GM18870 (cell line): ENCODE results near the gene FHOD1.
A peak's percentile ranks its signal among the peaks of the same experiment; 100 is the strongest.

Experiments
- ATAC-seq: cut with Tn5 transposase; IDR thresholded peaks from one replicate; pipeline ENCODE4 v1.9.1; 2021; ENCODE audit warnings: moderate library complexity; ENCODE audit not compliant: unreplicated experiment

The FHOD1 gene

DNA sequence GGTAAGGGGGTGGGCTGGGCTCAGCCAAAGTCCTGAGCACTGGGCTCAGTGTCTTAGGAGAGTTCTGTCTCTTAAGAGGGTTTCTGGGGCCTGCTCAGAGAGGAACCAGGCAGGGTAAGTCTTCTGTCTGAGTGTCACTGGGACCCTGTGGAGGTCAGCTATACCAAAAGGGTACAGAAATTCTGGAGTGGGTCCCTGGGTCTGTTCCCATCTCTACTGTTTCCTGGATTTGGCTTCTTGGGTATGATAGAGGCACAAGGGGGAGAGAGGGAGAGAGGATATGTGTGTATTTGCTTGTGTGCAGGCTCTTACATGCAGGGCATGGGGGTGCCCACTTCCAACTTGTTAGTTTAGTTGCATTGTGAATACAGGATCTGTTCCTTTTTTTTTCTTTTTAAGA lies 53.7 kb downstream of the FHOD1 start:
- ATAC-seq = no peak

GRCh38 chr16:67192781-67193361 lies 54.4 kb downstream of the FHOD1 start:
- no peak for ATAC-seq

DNA sequence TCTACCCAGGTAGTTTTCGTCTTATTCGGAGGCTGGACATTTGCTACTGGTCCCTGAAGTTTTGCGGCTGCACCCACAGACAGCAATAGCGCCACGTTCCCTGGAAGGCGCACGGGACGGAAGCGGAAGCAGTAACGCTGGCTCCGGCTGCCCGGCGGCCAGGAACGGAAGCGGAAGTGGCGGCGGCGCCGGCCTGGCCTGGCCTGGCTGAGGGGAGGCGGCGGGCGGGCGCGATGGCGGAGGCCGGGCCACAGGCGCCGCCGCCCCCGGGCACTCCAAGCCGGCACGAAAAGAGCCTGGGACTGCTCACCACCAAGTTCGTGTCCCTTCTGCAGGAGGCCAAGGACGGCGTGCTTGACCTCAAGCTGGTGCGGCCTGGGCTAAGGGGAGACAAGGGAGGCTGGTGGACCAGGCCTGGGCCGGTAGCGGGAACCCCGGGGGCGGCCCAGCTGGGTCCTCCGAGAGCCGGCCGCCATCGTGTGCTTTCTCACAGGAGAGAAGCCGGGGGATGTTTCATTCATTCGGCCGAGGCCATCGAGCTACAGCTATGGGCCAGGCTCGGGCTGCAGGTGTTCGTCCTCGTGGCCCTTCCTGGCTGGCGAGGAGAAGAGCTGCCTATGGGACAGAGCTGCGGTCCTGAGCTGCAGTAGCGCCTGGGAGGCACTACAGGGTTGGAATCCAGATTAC lies 55.1 kb downstream of the FHOD1 start, which contains the start of gene E2F4:
Gene E2F4 (plus strand): TSS at position 161 of the 687 bp plus-strand sequence. CDS start 73 bp downstream, at position 234.
- peak; percentile 54 for ATAC-seq

DNA sequence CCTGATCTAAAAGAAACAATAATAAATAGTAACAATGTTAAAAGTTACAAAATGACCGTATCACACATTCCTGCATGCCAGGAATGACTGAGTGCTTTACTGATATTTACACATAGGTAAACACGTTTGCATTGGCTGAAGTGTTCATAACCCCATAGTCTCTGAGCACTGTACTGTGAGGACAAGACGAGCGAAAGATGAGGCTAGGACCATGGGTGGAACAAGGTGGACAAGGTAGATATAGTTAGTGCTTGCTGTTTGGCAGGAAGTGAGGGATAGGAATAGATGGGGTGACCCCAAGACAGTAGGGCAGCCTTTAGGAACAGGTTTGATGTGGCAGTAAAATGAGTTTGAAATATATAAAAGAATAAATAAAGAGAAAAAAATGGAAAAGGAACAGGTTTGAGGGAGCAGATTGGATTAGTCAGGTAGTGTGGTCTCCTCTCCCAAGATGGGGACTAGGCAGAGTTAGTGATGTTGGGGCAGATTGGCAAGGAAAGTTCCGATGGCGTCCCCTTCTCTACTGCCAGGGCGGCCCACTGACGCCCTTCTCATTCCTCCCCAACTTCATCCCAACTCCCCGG lies 55.8 kb downstream of the FHOD1 start:
- ATAC-seq = no peak

DNA sequence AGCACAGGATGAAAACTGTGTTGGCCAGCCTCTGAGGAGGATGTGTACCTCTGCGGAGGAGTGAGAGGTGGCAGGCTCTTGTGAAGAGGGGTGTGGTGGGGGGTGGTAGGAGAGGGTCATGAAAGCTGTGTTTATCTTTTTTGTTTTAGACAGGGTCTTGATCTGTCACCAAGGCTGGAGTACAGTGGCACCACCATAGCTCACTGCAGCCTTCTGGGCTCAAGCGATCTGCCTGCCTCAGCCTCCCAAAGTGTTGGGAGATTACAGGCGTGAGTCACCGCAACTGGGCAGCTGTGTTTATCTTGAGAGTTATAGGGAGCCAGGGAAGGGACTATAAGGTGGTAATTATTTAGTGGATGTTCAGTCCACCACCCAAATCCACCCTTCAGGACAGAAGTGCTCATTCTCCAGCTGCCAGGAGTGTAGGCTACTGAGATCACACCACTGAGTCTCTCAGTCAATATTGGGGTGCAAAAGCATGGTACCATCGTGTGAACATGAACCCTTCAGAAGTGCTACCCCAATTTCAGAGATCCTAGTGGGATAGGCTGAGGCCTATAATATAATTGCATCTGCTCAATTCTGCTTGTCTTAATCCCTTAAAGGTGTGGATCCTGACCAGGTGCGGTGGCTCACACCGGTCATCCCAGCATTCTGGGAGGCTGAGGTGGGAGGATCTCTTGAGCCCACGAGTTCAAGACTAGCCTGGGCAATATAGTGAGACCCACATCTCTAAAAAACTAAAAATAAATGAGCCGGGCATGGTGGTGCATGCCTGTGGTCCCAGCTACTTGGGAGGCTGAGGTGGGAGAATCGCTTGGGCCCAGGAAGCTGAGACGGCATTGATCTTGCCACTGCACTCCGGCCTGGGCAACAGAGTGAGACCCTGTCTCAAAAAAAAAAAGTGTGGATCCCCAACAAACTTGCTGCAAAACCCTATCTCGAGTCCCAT lies 56.6 kb downstream of the FHOD1 start:
- no peak for ATAC-seq

DNA sequence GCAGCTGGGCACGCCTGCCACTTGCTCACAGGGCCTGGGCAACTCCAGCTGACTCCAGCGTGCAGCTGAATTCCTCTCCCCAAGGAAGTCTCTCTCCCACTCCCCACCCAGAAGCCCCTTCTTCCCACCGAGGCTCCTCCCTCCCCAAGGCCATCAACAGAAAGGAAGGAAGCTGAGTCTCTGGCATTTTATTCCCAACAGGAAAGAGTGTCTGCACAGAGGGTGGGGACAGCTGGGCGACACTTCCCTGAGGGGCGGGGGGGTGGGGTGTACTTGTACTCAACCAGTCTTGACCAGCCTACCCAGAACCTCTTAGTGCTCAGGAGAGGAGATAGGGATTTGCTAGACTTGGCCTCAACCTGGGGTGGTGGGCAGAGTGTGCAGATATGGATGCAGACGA lies 57.2 kb downstream of the FHOD1 start, which contains the start of gene EXOC3L1:
Gene EXOC3L1 (minus strand): TSS at position 96 of the 400 bp plus-strand sequence. CDS start 460 bp downstream, outside the sequence.
- no peak for ATAC-seq

DNA sequence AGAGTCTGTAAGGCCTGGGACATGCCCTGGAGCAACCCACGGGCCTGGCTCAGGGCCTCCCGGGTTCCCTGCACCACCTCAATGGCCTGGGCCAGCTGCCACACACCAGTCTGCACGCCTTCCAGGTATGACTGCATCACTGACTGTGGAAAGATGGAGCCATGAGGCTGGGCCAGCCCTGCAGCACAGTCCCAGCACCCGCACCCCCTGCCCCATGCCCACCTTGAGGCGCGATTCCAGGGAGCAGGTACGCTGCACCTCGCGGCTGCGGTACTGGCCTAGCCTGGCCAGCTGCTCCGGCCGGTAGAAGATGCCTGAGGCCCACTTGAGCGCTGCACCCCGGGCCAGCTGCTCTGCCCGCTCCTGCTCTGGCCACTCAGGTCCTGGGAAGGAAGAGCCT lies 58.5 kb downstream of the FHOD1 start:
- no peak for ATAC-seq

DNA sequence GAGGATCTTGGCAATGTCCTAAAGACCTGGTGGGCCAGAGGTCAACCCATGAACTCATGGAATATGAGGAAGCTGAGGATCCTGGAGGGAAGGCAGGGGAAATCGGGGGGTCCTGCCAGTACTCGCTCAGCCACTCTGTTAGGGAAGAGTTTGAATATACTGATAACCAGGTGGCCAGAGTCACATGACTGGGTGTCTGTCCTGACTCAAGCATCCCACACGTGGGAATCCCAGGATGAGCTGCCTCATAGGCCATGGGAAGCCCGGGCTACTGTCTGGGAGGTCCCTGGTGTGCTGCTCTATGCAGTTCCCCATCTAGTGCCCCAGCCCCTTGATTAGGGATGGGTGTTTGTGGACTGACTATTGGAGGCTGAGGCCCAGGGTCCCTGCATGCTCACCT lies 59.0 kb downstream of the FHOD1 start:
- ATAC-seq = no peak

- no peak for ATAC-seq
Observed at GRCh38 chr16:67187175-67187890, 59.9 kb downstream of the FHOD1 start.

GRCh38 chr16:67186550-67186950 lies 60.7 kb downstream of the FHOD1 start:
- ATAC-seq = no peak

GRCh38 chr16:67185651-67186134 lies 61.6 kb downstream of the FHOD1 start:
- ATAC-seq = no peak

- ATAC-seq = no peak
Observed at GRCh38 chr16:67184995-67185650, 62.2 kb downstream of the FHOD1 start.

DNA sequence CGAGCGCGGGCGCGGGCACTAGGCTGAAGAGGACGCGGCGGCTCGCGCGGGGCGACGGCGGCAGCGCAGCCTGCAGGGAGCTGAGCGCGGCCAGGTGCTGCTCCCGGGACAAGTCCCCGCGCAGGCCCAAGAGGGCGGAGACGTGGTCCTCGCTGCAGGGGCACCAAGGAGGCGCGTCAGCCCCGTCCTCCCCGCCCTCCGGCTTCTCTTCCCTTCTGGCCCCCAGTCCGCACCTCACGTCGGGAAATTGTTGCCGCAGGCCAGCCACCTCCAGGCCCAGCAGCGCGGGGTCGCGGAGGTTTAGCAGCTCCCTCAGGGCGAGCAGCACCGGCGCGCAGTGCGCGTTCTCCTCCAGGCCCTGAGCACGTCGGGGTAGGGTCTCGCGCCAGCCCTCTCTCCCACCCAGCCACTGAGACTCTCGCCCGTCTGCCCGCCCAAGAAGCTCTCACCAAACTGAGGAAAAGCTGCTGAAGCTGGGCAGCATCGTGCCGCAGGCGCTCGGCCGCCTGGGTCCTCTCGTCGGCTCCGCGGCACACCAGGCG lies 62.8 kb downstream of the FHOD1 start:
- no peak for ATAC-seq

DNA sequence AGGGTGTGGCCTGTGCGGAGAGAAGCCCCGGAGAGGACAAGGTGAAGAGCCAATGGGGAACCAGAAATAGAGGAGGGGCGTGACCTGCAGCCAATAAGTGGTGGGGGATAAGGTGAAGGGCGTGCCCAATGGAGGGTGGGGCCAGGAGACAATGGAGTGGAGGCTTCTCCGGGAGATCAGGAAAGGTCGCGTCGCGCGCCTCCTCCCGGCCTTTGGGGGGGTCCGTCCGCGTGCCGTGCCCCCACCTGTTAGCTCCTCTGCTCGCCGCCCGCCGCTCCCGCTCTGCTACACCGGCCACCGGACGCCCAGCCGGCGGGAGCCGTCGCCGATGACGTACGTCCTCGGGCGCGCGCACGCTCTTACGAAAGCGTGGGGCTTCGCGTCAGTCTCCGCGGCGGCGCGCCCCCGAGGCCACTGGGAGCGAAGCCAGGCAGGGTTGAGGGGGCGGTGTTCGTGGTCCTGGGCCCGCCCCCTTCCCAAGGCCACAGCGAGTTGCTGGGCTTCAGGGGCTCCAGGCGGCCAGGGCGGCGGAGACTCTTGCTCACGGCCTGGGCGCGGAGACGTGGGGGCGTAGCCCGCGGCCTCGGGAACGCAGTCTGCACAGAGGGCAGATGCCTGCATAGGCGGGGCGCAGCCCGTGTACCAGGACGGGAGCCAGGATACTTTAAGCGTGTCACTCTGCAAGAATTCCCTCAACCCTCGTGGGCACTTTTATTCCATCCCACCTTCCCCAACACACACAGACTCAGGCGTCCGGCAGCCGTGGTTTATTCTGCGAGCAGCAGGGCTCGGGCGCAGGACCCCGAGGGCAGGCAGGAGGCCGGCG lies 63.4 kb downstream of the FHOD1 start, which contains the start of gene MATCAP1:
Gene MATCAP1 (minus strand): TSS at position 337 of the 826 bp plus-strand sequence. CDS start 3,353 bp downstream, outside the sequence.
- ATAC-seq = peak; percentile 93

- no peak for ATAC-seq
Observed at GRCh38 chr16:67183284-67183626, 64.0 kb downstream of the FHOD1 start.

- ATAC-seq = no peak
Observed at GRCh38 chr16:67182288-67182687, 65.0 kb downstream of the FHOD1 start.

GRCh38 chr16:67181346-67181745 lies 65.9 kb downstream of the FHOD1 start:
- no peak for ATAC-seq

DNA sequence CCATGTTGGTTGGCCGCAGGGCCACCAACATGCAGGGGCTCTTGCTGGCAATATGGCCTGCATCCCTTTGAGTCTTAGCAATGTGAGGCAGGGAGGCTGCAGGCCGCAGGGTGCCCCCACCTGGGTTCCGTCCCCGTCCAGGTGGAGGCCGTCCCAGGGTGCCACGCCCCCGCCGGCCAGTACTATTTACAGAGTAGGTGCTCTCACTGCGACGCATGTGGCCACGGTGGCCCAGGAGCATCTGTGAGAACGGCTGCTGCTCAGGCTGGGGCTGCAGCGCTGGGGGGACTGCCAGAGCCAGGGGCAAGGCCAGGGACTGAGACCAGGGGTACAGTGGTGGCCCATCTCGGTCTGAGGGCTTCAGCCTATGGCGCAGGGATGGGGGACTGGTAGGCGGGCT lies 67.1 kb downstream of the FHOD1 start:
- ATAC-seq = no peak
